Tibial nerve (tissue), 4 donors: ENCODE results near the gene SIGLEC14. TPM values are rescaled to one million over a fixed set of nuclear protein-coding genes. Genes with fewer than 3 reads are reported as not detected.

Experiments used
- DNase-seq, 2 donors: peaks; one replicate each; pipeline ENCODE4 v3.0.0-alpha.2; 2019; ENCODE audit warnings: low spot score in 2 of 2
- H3K27ac ChIP-seq, 4 donors: fragments of 200-600 bp; sonication (generic) in 3 of 4; one replicate each; pipeline ENCODE4 v1.5.1; 2017 to 2019; ENCODE audit warnings: mild to moderate bottlenecking in 1 of 4
- H3K27me3 ChIP-seq, 2 donors: fragments of 200-600 bp; sonication (generic) in 1 of 2; one replicate each; pipeline versions ENCODE4 v1.5.1 to v1.6.0; 2017 to 2019
- H3K36me3 ChIP-seq, 3 donors: fragments of 200-600 bp; sonication (generic); one replicate each; pipeline ENCODE4 v1.5.1; 2018 to 2019
- H3K4me1 ChIP-seq, 4 donors: fragments of 200-600 bp; sonication (generic) in 3 of 4; one replicate each; pipeline ENCODE4 v1.5.1; 2017 to 2019
- H3K4me3 ChIP-seq, 4 donors: fragments of 200-600 bp; sonication (generic) in 3 of 4; one replicate each; pipeline ENCODE4 v1.5.1; 2017 to 2019; ENCODE audit warnings: mild to moderate bottlenecking in 1 of 4, moderate library complexity in 1 of 4
- H3K9me3 ChIP-seq, 4 donors: fragments of 200-600 bp; sonication (generic) in 3 of 4; one replicate each; pipeline ENCODE4 v1.5.1; 2017 to 2019
- EP300 ChIP-seq, 2 donors: sonication (generic); formaldehyde crosslinking; IDR thresholded peaks; one replicate each; pipeline ENCODE4 v1.6.1; 2017; ENCODE audit warnings: antibody characterized with exemption in 2 of 2, mild to moderate bottlenecking in 1 of 2
- POLR2A ChIP-seq, 2 donors: fragments of 450-650 bp; IDR thresholded peaks; one replicate each; pipeline ENCODE4 v1.6.1; 2017; ENCODE audit warnings: antibody characterized with exemption in 2 of 2, mild to moderate bottlenecking in 2 of 2, moderate library complexity in 2 of 2
- WGBS, 2 donors: methylation state at CpG; one replicate each; pipeline ENCODE4 v1.1.5; 2018; 5-methylcytosine and 5-hydroxymethylcytosine counted together
- total RNA-seq, 4 donors: library from RNA; depleted of rRNA; stranded (reverse); fragments of >200 nt; gene quantifications; one replicate each; pipeline ENCODE4 v1.1.0, GENCODE V29; 2016
- TF ChIP-seq, protein P1 (sequence below), 5 experiments: fragments of 200-600 bp in 3 of 5; fragments of 450-650 bp in 2 of 5; sonication (generic) in 3 of 5; IDR thresholded peaks; one replicate each; pipeline ENCODE4 v1.5.1; 2016 to 2019; ENCODE audit warnings: antibody characterized with exemption in 5 of 5, mild to moderate bottlenecking in 3 of 5, moderate library complexity in 2 of 5

The SIGLEC14 gene
- total RNA-seq, 4 donors from 2014 or later, result 1.9 to 6.3 (median 4.9) TPM; not detected in 1

GRCh38 chr19:51614789-51615188, 31.8 kb downstream of the SIGLEC14 start:
- 53 to 80% methylated on average over 5 of the region's 5 CpGs for WGBS, 2 donors
- Histone ChIP-seq H3K27ac (no peak overlapping the region), H3K9me3 (peaks cover 0 to 12% (median 0%) of the 10 kb centered on the region in 4 donors), H3K4me3 (no peak overlapping the region), H3K4me1 (no peaks in the 10 kb centered on the region), H3K36me3 (no peaks in the 10 kb centered on the region), H3K27me3 (peaks cover 0 to 8% of the 10 kb centered on the region in 2 donors)
- TF ChIP-seq POLR2A (IDR thresholded peaks at IDR 0.05) (no peak), EP300 (IDR thresholded peaks at IDR 0.05) (no peak)
- TF ChIP-seq, protein P1, sequence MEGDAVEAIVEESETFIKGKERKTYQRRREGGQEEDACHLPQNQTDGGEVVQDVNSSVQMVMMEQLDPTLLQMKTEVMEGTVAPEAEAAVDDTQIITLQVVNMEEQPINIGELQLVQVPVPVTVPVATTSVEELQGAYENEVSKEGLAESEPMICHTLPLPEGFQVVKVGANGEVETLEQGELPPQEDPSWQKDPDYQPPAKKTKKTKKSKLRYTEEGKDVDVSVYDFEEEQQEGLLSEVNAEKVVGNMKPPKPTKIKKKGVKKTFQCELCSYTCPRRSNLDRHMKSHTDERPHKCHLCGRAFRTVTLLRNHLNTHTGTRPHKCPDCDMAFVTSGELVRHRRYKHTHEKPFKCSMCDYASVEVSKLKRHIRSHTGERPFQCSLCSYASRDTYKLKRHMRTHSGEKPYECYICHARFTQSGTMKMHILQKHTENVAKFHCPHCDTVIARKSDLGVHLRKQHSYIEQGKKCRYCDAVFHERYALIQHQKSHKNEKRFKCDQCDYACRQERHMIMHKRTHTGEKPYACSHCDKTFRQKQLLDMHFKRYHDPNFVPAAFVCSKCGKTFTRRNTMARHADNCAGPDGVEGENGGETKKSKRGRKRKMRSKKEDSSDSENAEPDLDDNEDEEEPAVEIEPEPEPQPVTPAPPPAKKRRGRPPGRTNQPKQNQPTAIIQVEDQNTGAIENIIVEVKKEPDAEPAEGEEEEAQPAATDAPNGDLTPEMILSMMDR (IDR thresholded peaks at IDR 0.05), result no peak
- no peak for DNase-seq

DNA sequence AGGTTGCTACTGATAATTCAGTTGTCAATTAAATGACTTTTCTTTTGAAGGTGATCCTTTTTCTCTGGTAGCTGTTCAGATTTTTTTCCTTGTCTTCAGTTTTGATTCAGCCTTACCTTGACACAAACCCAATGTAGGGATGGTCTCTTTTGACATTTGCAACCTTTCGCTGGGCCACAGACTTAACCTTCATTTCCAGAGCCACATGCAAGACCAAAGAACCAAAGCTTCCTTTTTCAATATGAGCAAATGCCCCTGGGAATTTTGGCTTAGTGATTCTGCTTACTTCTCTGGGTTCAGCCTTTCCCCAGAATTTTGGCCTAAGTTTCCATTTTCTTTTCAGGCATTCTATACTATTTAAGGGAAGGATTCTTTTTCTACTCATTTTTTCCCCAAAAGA, 36.0 kb downstream of the SIGLEC14 start:
- Histone ChIP-seq H3K27ac (no peak overlapping the region), H3K36me3 (peaks cover 0 to 10% (median 0%) of the 10 kb centered on the region in 3 donors), H3K27me3 (peaks cover 0 to 8% of the 10 kb centered on the region in 2 donors), H3K4me1 (no peaks in the 10 kb centered on the region), H3K9me3 (peaks cover 0 to 17% (median 0%) of the 10 kb centered on the region in 4 donors), H3K4me3 (no peak overlapping the region)
- DNase-seq, result no peak
- WGBS, 2 donors, result 88% methylated on average over 1 of the region's 1 CpG
- TF ChIP-seq, protein P1 (IDR thresholded peaks at IDR 0.05), result no peak
- no peak for TF ChIP-seq EP300 (IDR thresholded peaks at IDR 0.05)
- TF ChIP-seq POLR2A (IDR thresholded peaks at IDR 0.05), result no peak

GRCh38 chr19:51607920-51608562, 38.6 kb downstream of the SIGLEC14 start:
- Histone ChIP-seq H3K36me3 (peaks cover 0 to 13% (median 0%) of the 10 kb centered on the region in 3 donors), H3K27ac (no peak overlapping the region), H3K4me3 (no peak overlapping the region), H3K27me3 (no peaks in the 10 kb centered on the region), H3K9me3 (peaks cover 0 to 18% (median 0%) of the 10 kb centered on the region in 4 donors), H3K4me1 (no peaks in the 10 kb centered on the region)
- WGBS, 2 donors, result 30 to 33% methylated on average over 12 to 13 of the region's 13 CpGs
- peak; percentile 38 to 82 for DNase-seq
- TF ChIP-seq, protein P1 (IDR thresholded peaks at IDR 0.05), result peak in 3 of 5 experiments; percentile 16 to 34 (median 31)
- no peak for TF ChIP-seq EP300 (IDR thresholded peaks at IDR 0.05)

DNA sequence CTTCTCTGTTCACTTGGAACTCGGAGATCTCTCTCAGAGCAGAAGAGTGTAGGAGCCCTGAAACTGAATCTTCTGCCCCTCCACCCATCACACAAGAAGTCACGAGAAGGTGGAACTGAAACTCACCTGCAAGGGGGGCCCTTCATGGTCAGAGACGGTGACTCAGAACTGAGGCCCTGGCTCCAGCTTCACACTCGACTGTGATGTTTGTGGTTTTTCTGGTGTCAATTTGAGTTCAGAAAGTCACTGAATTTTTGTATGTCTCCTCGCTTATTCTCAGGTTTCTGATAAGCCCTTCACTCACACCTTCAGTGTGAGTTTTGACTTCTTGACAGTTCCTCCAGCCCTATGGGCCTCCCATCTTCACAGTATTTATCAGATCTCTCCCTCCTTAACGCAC, 39.5 kb downstream of the SIGLEC14 start:
- Histone ChIP-seq H3K36me3 (peaks cover 0 to 19% (median 0%) of the 10 kb centered on the region in 3 donors), H3K4me1 (no peaks in the 10 kb centered on the region), H3K27ac (no peak overlapping the region), H3K9me3 (peaks cover 0 to 10% (median 0%) of the 10 kb centered on the region in 4 donors), H3K27me3 (no peaks in the 10 kb centered on the region), H3K4me3 (no peak overlapping the region)
- no peak for DNase-seq
- TF ChIP-seq POLR2A (IDR thresholded peaks at IDR 0.05), result no peak
- TF ChIP-seq, protein P1 (IDR thresholded peaks at IDR 0.05), result no peak
- no peak for TF ChIP-seq EP300 (IDR thresholded peaks at IDR 0.05)
- 62 to 63% methylated on average over 6 of the region's 6 CpGs for WGBS, 2 donors

DNA sequence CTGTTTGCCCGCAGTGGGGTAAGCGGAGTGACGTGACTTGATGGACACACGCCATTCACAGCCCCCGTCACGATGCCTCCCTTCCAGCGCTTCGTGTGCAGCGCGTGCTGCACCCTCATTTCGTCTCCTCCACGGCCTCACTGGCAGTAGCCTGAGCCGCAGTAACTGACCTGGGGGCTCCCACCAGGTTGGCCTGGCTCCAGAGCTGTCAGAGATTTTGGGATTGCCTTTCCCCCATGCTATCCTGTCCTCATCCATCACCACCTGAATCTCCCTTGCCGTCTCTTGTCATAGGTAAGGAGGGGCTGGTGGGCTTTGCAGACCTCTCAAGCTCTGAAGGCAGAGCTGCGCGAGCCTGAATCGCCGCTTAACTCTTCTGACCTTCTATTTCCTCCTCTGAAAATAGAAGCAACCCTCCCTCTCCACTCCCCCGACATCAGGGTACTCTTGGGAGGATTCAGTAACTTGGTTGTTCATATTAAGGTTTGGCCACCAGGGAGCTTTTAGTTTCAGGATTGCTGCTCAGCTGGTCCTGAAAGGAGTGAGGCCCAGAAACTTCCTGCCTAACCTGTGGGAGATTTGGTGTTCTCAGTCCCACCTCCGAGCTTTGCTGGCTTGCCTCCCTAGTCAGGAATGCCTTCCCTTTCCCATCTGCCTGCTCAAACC, 44.3 kb downstream of the SIGLEC14 start:
- Histone ChIP-seq H3K27ac (no peak overlapping the region), H3K27me3 (peaks cover 0 to 34% of the 10 kb centered on the region in 2 donors), H3K9me3 (peaks cover 0 to 7% (median 0%) of the 10 kb centered on the region in 4 donors), H3K4me3 (no peak overlapping the region), H3K4me1 (no peaks in the 10 kb centered on the region), H3K36me3 (peaks cover 0 to 20% (median 0%) of the 10 kb centered on the region in 3 donors)
- WGBS, 2 donors, result 87 to 90% methylated on average over 20 of the region's 20 CpGs
- no peak for DNase-seq
- TF ChIP-seq POLR2A (IDR thresholded peaks at IDR 0.05), result no peak
- TF ChIP-seq EP300 (IDR thresholded peaks at IDR 0.05), result no peak
- TF ChIP-seq, protein P1 (IDR thresholded peaks at IDR 0.05), result no peak
